HG03103 (cell line): Measurements from ENCODE around the gene ITIH1.

Source experiments
- ATAC-seq: cut with Tn5 transposase; IDR thresholded peaks from one replicate; pipeline ENCODE4 v1.9.1; 2021; ENCODE audit warnings: low read depth; ENCODE audit not compliant: unreplicated experiment

The ITIH1 gene

DNA sequence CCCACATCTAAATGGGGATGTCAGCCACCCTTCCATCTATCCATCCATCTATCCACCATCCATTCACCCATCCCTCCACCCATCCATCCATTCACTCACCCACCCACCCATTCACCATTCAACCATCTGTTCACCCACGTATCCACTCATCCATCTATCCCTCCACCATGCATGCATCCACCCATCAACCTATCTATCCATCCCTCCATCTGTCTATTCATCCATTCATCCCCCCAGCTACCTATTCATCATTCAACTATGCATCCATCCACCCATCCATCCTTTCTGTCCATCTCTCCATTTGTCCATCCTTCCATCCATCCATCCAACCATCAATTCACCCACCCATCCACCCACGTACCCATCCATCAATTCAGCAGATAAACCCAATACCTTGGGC lies 31.8 kb downstream of the ITIH1 start:
- no peak for ATAC-seq

DNA sequence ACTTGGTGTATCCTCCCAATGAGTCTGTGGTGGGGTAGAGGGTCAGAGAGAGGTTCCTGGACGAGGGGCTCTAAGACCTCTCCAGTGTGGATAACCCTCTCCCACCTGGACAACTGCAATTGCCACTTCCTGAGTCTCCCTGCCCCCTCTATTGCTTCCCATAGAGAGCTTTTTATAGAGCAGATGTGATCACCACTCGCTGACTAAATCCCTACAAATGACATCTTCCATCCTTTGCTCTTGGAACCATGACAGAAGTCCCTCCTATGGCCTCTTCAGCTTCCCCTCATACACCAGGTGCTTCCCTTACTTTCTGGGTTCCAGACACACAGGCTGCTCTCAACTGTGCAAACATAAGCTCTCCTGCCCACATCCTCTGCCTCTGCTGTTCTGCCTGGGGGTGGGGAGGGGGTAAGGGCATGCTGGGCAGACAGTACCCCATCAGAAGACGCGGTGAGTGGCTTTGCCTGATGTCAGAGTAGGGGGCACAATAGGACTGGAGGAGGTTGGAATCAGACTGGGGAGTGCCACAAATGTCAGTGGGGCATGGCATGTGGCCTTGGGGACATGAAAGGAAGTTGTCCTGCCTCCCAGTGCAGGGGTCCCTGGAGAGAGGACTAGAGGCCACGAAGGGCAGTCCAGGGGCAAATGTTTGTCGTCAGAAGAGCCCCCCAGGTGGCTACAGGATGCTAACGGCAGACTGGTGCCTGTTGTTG lies 32.4 kb downstream of the ITIH1 start:
- ATAC-seq = no peak

DNA sequence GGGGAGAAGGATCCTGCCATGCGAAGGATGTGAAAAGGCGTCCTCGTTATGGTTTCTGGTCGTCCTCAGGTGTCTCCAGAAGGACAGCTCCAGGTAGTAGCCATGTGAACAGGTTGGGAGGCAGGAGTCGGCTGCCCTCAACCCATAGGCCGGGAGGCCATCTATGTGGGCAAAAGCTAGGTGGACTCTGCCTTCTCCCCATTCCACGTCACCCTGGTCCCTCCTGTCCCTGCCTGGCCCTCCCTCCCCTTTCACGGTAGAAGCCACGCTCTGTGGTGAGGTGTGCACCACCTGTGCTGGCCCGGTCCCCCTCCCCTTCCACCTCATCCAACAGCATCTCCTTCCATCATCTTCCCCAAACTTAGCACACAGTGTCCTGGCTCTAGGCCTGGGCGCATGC lies 33.5 kb downstream of the ITIH1 start:
- no peak for ATAC-seq

DNA sequence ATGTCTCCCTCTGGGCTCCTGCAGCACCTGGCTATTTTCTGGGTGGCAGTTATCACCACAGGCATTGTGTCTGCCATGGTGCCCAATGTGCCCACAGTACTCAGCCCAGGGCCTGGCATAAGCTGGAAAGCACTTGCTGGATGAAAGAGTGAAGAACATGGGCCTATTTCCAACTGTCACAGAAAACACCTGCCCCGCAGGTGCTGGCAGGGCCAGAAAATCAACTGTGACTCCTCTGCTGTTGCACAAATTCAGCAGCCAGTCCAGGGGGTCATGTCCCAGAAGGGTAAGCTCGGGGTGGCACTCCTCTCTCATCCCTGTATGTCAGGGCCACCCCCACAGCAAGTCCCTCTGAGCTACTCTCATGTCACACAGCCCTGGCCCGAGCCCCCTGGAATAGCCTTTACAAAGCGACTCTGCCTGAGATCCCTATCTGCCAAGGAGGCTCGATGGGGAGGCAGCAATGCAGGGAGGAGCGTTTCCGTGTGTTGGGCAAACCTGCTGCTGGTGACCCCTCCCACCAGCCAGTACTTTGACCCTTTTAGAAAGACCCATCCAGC lies 34.1 kb downstream of the ITIH1 start:
- no peak for ATAC-seq

DNA sequence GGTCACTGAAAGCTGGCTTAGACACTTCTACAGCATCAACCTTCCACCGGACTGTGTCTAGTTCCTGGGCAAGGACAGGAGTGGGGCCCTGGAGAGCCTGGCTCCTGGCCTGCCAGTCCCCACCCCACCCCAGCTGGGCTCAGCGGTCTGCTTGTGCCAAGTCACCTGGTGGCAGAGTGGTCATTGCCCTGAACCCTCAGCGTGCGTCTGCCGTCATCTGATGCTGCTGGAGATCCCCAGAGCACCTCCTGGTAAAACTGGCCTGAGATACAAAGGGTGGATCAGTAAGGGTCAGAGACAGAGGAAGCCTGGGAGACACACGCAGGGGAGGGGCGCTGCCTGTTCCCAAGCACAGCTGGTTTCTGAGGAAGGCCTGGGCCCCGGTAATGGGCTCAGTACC lies 36.4 kb downstream of the ITIH1 start:
- ATAC-seq = no peak

DNA sequence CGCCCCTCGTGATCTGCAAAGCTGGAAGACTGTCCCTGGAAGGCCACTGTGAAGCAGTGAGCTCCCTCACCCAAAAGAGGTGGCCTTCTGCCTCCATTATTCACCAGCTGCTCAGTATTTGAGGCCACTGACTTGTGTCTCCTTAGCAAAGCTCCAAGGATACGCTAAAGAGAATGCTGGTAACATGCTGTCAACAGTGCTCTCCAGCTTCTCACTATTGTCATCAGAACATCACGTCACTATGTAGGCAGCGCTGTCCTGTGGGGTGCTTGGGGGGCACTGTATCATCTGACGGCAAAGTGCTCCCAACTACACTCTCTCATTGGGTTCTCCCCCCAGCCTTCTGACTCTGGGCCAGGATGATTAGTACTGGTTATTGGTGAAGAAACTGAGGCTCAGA lies 38.8 kb downstream of the ITIH1 start:
- ATAC-seq = no peak

DNA sequence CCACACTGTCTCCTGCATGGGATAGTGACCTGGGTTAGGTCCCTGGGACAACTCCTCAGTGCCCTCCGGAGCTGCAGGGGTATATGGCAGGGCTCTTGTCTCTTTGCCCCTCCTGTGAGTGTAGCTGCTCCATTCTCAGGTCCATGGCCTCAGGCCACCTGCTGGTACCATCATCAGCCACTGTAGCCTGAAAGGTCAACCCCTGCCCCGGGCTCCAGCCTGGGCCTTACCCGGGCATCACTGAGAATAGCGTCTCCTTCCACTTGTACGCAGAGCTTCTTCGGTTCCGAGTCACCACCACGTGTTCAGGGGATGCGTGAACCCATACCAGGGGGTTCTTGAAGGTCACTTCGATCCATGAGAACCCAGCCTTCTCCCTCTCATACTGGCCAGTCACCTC lies 39.3 kb downstream of the ITIH1 start:
- ATAC-seq = no peak

DNA sequence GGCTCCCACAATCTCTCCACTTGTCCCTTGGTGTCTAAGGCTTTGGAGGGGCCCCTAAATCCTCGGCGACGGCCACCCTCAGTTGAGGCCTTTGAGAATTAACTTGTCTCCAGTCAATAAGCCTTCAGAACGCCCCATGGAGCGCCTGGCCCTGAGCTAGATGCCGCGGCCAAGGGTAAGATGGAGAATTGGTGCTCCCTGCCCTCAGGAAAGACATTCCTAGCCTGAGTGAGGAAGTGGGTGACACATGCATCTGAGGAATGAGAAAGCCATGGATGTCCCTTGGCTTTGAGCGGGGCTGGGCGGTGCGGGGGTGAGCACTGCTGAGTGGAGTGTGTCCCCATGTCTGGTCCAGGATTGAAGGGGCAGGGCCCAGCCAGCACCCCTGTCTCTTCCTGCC lies 39.8 kb downstream of the ITIH1 start:
- no peak for ATAC-seq

DNA sequence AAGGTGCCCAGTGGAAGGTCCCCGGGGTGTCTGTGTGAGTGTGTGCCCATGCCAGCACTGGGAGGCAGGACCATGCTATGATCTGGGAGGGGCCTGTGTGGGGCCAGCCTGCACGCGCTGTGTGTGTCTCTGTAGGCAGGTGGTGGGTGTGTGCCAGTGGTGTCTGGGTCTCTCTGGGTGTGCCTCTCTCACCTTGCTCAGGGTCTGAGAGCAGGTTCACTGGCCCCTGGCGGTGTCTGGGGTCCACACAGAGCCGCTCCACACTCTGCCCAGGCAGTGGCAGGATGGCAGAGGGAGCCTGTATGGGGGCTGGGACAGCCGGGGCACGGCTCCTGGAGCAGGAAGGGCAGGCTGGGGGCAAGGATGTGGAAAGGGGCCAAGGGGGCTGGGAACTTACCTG lies 40.5 kb downstream of the ITIH1 start:
- ATAC-seq = no peak

DNA sequence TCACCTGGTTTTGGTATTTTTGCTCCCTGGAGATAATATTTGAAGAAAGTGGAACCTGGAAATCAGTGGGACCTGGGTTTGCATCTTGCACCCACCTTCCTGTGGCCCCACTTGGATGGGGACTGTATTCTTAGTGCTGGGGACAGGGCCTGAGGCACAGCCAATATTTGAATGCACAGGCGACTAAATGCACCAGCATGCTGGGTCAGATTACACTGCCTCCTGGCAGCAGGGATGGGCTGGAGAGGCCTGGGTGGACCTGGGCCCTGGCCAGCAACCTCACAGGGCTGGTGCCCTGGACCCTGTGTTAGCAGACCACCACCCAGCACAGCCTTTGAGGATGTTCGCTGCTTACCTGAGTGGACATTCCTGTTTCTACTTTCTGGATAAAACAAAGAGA lies 42.5 kb downstream of the ITIH1 start:
- ATAC-seq = no peak

DNA sequence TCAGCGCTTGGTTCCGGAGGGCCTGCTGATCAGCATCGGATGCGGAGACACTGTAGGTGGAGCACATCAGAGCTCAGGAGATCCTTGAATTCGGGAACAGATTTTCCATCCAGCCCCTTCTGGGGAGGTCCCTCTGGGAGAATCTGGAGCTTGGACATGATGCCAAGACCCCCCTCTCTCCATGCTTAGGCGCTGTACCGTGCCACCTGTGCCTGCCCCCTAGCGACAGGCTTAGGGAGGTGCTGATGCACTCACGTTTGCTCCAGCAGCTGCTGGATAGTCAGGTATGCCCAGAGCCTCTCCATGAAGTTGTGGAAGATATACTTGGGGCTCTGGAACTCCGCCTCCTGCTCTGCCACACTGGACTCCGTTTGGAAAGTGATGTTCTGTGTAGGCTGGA lies 43.3 kb downstream of the ITIH1 start:
- no peak for ATAC-seq

DNA sequence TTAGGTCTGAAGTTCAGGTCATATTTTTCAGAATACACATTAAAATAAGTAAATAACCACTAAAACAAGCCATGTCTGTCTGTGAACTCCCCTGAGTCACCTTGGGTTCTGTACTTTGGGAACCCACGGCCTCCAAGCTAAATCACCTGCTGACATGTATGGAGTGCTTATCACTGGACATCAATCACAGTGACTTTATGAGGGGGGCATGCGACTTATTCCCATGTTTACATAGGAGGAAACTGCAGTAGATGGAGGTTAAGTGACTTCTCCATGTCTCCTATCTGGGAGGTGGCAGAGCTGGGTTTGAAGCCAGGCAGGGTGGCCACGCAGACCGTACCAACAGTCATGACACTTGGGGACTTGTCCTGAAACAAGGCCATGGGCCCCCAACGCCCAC lies 45.0 kb downstream of the ITIH1 start:
- no peak for ATAC-seq

DNA sequence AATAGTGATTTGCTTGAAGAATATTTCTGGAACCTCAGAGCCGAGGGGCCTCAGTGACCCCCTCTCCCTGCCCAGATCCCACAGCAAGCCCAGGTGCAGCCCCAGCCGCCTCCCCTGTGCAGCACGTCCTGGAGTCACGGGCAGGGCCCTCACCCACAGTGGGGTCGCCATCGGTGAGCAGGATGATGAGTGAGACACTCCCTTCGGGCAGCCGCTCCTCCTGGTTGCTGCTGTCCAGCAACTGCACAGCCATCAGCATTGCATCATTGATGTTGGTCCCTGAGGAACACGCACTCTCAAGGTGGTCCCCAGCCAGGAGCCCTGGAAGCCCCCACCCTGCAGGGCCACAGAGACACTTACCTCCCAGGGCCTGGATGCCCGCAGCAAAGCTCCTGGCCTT lies 46.6 kb downstream of the ITIH1 start:
- ATAC-seq = no peak

DNA sequence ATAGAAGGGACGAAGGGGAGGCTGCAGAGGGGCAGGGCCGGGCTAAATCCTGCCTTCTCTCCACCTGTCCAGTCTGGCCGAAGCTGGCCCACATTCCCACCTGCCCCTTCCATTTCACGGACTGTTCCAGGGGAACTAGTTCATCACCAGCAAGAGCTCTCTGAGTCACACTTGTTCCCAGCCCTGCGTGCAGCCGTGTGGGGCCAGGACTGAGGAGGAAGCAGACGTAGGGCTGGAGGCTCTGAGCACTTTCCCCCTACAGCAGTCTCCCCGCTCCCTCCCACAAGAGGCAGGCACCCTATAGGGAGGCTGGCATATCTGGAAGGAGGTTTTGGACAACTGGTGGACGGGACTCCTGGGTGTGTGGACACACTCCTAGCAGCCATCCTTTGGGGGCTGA lies 50.0 kb downstream of the ITIH1 start:
- ATAC-seq = no peak

DNA sequence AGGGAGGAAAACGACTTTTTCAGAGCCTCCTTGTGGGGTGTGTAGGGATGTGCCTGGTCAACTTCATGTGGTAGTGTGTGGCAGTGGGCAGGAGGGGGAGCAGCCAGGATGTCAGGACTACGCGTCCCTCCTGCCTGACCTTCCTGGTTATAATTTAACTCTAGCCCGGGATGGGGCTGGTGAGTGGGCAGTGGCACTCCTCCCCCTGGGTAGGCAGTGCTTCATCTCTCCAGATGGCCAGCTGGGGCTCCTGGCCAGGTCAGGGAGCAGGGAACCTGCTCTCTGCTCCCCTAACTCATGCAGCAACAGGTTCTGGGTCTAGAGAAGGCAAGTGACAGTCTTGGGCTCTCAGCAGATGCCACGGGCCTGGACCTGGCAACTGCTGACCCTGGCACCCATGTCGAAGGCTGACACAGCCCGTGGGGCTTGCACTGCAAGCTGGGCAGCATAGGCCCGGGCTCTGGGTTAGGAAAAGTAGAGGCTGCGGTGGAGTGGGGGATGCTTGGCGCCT lies 50.5 kb downstream of the ITIH1 start:
- no peak for ATAC-seq

DNA sequence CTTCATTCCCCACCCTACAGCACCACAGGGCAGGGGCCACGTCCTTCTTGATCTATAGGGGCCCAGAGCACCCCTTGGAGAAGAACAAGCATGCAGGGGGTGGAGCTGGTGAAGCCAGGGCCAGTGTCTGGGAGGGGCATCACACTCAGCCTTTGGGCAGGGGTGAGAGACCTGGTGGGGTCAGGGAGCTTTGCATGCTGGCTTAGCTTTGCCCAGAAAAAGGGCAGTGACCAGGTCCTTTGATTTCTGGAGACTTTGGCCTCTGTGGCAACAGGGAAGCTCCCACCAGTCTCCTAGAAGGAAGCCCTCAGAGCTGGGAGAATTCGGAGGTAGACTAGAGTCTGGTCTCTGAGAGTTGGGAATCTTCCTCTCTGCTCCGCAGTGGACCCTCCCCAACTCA lies 52.1 kb downstream of the ITIH1 start:
- no peak for ATAC-seq

DNA sequence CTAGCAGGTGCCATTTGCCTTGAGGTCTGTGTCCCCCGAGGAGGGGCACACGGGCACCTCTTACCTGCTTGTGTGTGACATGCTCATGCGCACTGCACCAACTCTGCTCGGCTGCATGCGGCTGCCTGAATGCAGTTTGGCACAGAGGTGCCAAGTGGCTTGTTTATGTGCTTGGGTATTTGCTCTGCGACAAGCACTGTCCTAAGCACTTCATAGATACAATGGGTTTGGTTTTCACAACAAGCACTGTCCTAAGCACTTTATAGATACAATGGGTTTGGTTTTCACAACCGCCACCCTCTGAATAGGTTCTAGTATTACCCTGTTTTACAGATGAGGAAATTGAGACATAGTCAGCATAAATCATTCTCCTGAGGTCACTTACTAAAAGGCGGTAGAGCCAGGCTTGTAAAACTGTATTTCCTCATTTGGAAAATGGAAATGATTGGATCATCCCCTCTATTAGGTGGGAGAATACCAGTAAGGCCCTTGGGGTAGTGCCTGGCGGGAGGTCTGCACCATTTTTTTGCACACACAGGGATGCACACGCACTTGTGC lies 52.6 kb downstream of the ITIH1 start:
- ATAC-seq = no peak

DNA sequence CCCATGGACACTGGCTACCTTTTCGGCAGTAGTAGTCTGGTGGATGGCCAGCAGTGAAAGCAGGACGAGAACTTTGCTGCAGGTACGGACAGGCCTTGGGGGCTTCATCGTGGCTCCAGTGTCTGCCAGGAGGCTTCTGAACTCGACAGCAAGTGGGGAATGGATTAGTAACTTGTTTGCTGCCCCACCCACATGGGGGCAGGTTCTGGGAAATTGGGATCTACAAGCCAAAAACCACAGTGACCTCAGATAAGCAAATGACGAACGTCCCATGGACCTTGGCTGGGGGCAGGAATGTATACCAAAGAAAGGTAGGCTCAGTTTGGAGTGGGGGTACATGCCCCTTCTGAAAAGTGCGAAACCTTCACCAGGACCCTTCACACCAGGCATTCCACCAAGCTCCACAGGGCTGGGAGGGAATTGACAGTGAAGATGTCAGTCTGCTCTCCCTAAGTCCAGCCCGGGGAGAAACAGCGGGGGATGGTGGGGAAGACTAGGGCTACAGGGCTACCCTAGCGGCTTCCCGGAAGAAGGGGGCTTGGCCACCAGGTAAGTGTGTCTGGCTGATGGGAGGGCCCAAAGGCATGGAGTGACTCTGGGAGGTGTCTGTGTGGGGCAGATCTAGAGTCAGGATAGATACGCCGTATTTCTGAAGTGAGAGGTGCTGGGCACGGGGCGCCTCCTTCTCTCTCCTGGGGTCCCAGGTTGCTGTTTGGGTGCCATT lies 53.3 kb downstream of the ITIH1 start, which contains the start of gene ITIH4:
ITIH4 (minus strand) TSS at position 138 of the 724 bp plus-strand sequence; CDS start at position 108, 30 bp downstream.
- no peak for ATAC-seq

DNA sequence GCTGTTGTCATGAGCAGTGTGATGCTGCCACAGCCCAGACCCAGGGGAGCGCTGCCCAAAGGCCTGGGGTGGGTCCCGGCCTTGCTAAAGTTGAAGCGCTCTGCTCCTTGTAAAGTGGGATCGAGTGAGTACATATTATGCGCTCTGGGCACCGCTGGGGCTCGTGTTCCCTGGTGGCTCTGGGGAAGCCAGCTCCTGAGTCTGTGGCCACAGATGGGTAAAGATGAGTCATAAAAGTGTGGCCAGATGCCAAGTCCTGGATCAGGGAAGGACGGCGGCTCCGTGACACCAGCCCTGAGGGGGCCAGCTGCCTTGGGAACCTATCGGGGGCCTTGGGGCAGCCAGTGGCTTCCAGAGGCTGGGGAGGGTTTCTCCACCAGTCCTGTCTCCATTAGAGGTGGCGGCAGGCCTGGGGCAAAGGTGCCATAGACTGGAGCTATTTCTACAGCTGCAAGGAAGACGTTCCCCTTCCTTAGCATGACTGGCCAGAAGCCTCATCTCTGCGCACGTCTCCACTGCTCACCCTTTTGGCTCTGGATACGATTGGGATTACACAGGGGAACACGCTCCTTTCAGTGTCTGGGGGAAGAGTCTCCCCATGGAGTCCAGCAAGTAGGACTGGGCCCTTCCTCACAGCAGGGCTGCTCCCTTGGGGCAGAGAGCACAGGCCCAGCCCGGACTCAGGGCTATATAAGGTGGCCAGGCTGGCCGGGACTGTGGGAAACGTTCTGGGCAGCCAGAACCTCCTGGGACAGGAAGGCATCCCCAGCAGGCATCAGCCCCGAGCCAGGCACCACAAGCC lies 54.3 kb downstream of the ITIH1 start:
- no peak for ATAC-seq

DNA sequence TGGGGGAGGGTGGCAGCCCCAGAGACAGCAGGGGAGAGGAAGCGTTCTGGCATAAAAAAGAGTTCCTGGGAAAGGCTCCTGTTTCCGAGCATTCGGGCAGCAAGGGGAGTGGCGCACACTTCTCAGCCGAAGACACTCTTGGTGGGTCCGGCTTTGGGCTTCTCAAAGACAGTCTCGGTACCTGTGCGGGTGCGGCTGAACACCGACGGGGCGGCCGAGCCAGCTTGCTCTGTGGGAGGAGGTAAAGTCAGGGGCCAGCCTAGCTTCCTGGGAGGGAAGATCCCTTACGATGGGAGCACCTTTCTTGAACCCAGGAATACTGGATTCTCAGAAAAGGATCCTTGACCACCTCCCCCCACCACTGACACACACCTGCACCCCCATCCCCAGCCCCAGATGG lies 55.8 kb downstream of the ITIH1 start:
- no peak for ATAC-seq
